NCI-H2107 (cell line): Measurements from ENCODE around the gene CYP11A1.
"Not testable (repeated sequence)": the region's sequence is repeated elsewhere in the genome, so short reads cannot be mapped to it uniquely, and the experiment has no call there.

ENCODE experiments used
- DNase-seq: peaks from one replicate; lab custom pipeline; 2025; lab: John Stamatoyannopoulos, UW

CYP11A1 gene

GRCh38 chr15:74400915-74401757 lies 33.7 kb upstream of the CYP11A1 start:
- DNase-seq: no peak

- no peak for DNase-seq
These were observed 32.9 kb upstream of the CYP11A1 start for GRCh38 chr15:74400313-74400860.

GRCh38 chr15:74399511-74400312 lies 32.3 kb upstream of the CYP11A1 start:
- no peak for DNase-seq

- no peak for DNase-seq
These were observed 31.7 kb upstream of the CYP11A1 start for GRCh38 chr15:74399100-74399499.

GRCh38 chr15:74398183-74398582 lies 30.7 kb upstream of the CYP11A1 start:
- DNase-seq: no peak

- DNase-seq: no peak
These were observed 30.0 kb upstream of the CYP11A1 start for GRCh38 chr15:74397239-74398068.

GRCh38 chr15:74396445-74397238 lies 29.2 kb upstream of the CYP11A1 start:
- DNase-seq: no peak

- DNase-seq: no peak
These were observed 28.6 kb upstream of the CYP11A1 start for GRCh38 chr15:74396146-74396438.

- DNase-seq: no peak
These were observed 28.1 kb upstream of the CYP11A1 start for GRCh38 chr15:74395319-74396145.

GRCh38 chr15:74394090-74394846 lies 26.8 kb upstream of the CYP11A1 start:
- no peak for DNase-seq

GRCh38 chr15:74393423-74393822 lies 26.0 kb upstream of the CYP11A1 start:
- DNase-seq: no peak

GRCh38 chr15:74392902-74393301 lies 25.5 kb upstream of the CYP11A1 start:
- no peak for DNase-seq

GRCh38 chr15:74392451-74392830 lies 25.0 kb upstream of the CYP11A1 start:
- no peak for DNase-seq

- DNase-seq: no peak
These were observed 24.4 kb upstream of the CYP11A1 start for GRCh38 chr15:74391582-74392450.

GRCh38 chr15:74390647-74391288 lies 23.3 kb upstream of the CYP11A1 start:
- DNase-seq: no peak

- not testable (repeated sequence) for DNase-seq
These were observed 22.7 kb upstream of the CYP11A1 start for GRCh38 chr15:74390049-74390646.

- DNase-seq: no peak
These were observed 22.0 kb upstream of the CYP11A1 start for GRCh38 chr15:74389241-74390048.
